ENCODE measurements around the gene NID1.

The NID1 gene

DNA sequence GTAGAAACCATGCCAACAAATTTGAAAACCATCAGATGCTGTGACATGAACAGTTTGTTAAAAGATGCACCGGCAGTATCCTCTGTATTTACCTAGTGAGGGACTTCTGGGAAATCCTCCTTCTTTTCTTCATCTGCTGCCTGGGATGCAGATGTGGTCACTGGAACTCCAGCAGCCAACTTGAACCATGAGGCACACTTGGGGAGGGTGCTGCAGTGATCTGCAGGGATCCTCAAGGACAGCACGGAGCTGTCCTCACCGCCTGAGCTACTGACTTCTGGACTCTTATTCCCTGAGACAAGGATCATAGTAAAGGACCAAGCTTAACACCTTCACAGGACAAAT, 19.5 kb upstream of the NID1 start:
- no peak overlapping the region for H3K4me2 ChIP-seq (ENCODE audit: insufficient read depth, low read length, poor library complexity, severe bottlenecking)
- no peak overlapping the region for H3K27ac ChIP-seq (replicated peaks; ENCODE audit: low read length)
- no peak overlapping the region for H3K23ac ChIP-seq (ENCODE audit: low read depth, low read length, poor library complexity)
- no peak overlapping the region for H3K4me3 ChIP-seq (ENCODE audit: low read length in 2 of 2)
- no peak for DNase-seq (ENCODE audit: low spot score)
- no peak overlapping the region for H2BK120ac ChIP-seq (ENCODE audit: low read depth, low read length)
- peaks cover 0 to 7% of the 10 kb centered on the region in 2 donors for H3K9me3 ChIP-seq (replicated peaks in 1 of 2; ENCODE audit: control insufficient read depth in 2 of 2, insufficient read depth in 1 of 2, low read depth in 1 of 2, low read length in 2 of 2)
- WGBS, 2 donors (ENCODE audit: extremely low coverage in 2 of 2, insufficient read length in 2 of 2, insufficient replicate concordance in 1 of 2): no CpG with 5 or more reads among the region's 3 CpGs
- H3K4me1 ChIP-seq (ENCODE audit: control insufficient read depth in 2 of 2, insufficient read depth in 1 of 2, low read depth in 1 of 2, low read length in 2 of 2): peaks cover 0 to 5% of the 10 kb centered on the region in 2 donors
- H2BK15ac ChIP-seq (ENCODE audit: low read length): no peak overlapping the region
- H2AK5ac ChIP-seq (ENCODE audit: low read depth, low read length): no peak overlapping the region
- no peak overlapping the region for H2BK5ac ChIP-seq (ENCODE audit: low read length)
- H4K91ac ChIP-seq (ENCODE audit: low read depth, low read length, poor library complexity): no peak overlapping the region
- H2AFZ ChIP-seq (ENCODE audit: low read length): no peak overlapping the region
- H3K18ac ChIP-seq (ENCODE audit: low read length): no peak overlapping the region
- H3K79me1 ChIP-seq (ENCODE audit: low read depth, low read length): no peaks in the 10 kb centered on the region
- no peak overlapping the region for H3K14ac ChIP-seq (ENCODE audit: low read length)
- H3K27me3 ChIP-seq (ENCODE audit: control insufficient read depth in 3 of 3, insufficient read depth in 3 of 3, low read depth in 1 of 3, low read length in 3 of 3): peaks cover 0 to 6% (median 0%) of the 10 kb centered on the region in 3 experiments
- no peak overlapping the region for H2BK12ac ChIP-seq (ENCODE audit: low read length)
- H3K36me3 ChIP-seq (replicated peaks in 1 of 2; ENCODE audit: control insufficient read depth in 2 of 2, insufficient read depth in 2 of 2, low read length in 2 of 2): no peaks in the 10 kb centered on the region
- H3K9ac ChIP-seq (ENCODE audit: low read depth, low read length, poor library complexity): no peak overlapping the region
- no peak overlapping the region for H3K4ac ChIP-seq (ENCODE audit: low read length)
- no peak overlapping the region for H4K8ac ChIP-seq (ENCODE audit: low read depth, low read length)

GRCh38 chr1:236083650-236084385, 18.9 kb upstream of the NID1 start:
- H2BK12ac ChIP-seq (ENCODE audit: low read length): no peak overlapping the region
- H3K23ac ChIP-seq (ENCODE audit: low read depth, low read length, poor library complexity): no peak overlapping the region
- H3K4me2 ChIP-seq (ENCODE audit: insufficient read depth, low read length, poor library complexity, severe bottlenecking): no peak overlapping the region
- peaks cover 0 to 5% of the 10 kb centered on the region in 2 donors for H3K4me1 ChIP-seq (ENCODE audit: control insufficient read depth in 2 of 2, insufficient read depth in 1 of 2, low read depth in 1 of 2, low read length in 2 of 2)
- no peak for DNase-seq (ENCODE audit: low spot score)
- peak overlapping the region; percentile 69 for H2AFZ ChIP-seq (ENCODE audit: low read length)
- no peak overlapping the region for H3K18ac ChIP-seq (ENCODE audit: low read length)
- H2AK5ac ChIP-seq (ENCODE audit: low read depth, low read length): no peak overlapping the region
- no peak overlapping the region for H3K9ac ChIP-seq (ENCODE audit: low read depth, low read length, poor library complexity)
- WGBS, 2 donors (ENCODE audit: extremely low coverage in 2 of 2, insufficient read length in 2 of 2, insufficient replicate concordance in 1 of 2): no CpG with 5 or more reads among the region's 8 CpGs
- H3K36me3 ChIP-seq (replicated peaks in 1 of 2; ENCODE audit: control insufficient read depth in 2 of 2, insufficient read depth in 2 of 2, low read length in 2 of 2): no peaks in the 10 kb centered on the region
- no peak overlapping the region for H3K27ac ChIP-seq (replicated peaks; ENCODE audit: low read length)
- no peak overlapping the region for H4K91ac ChIP-seq (ENCODE audit: low read depth, low read length, poor library complexity)
- H3K4ac ChIP-seq (ENCODE audit: low read length): no peak overlapping the region
- H3K14ac ChIP-seq (ENCODE audit: low read length): no peak overlapping the region
- H2BK5ac ChIP-seq (ENCODE audit: low read length): no peak overlapping the region
- H3K9me3 ChIP-seq (replicated peaks in 1 of 2; ENCODE audit: control insufficient read depth in 2 of 2, insufficient read depth in 1 of 2, low read depth in 1 of 2, low read length in 2 of 2): peaks cover 0 to 7% of the 10 kb centered on the region in 2 donors
- H2BK15ac ChIP-seq (ENCODE audit: low read length): no peak overlapping the region
- no peak overlapping the region for H3K4me3 ChIP-seq (ENCODE audit: low read length in 2 of 2)
- H3K27me3 ChIP-seq (ENCODE audit: control insufficient read depth in 3 of 3, insufficient read depth in 3 of 3, low read depth in 1 of 3, low read length in 3 of 3): peaks cover 0 to 6% (median 0%) of the 10 kb centered on the region in 3 experiments
- H4K8ac ChIP-seq (ENCODE audit: low read depth, low read length): no peak overlapping the region
- H3K79me1 ChIP-seq (ENCODE audit: low read depth, low read length): no peaks in the 10 kb centered on the region
- H2BK120ac ChIP-seq (ENCODE audit: low read depth, low read length): no peak overlapping the region

DNA sequence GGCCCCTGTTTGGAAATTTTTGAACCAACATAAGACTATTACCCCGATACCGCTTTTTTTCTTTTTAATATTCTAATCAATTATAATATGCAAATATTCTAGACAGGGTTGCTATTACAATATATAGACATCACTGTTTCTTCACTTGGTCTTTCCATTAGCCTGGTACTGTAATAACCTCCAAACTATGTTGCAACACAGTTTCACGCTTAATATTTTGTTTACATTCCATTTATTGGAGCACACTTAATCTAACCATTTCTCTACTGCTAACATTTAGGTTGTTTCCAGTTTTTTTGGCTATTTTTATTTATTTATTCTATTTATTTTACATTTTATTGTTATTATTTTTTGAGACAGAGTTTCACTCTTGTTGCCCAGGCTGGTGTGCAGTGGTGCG, 17.6 kb upstream of the NID1 start:
- H3K14ac ChIP-seq (ENCODE audit: low read length): no peak overlapping the region
- no peak overlapping the region for H3K23ac ChIP-seq (ENCODE audit: low read depth, low read length, poor library complexity)
- H2AK5ac ChIP-seq (ENCODE audit: low read depth, low read length): no peak overlapping the region
- H3K4ac ChIP-seq (ENCODE audit: low read length): no peak overlapping the region
- H3K9ac ChIP-seq (ENCODE audit: low read depth, low read length, poor library complexity): no peak overlapping the region
- no peak overlapping the region for H4K91ac ChIP-seq (ENCODE audit: low read depth, low read length, poor library complexity)
- no peak overlapping the region for H3K4me3 ChIP-seq (ENCODE audit: low read length in 2 of 2)
- no peak overlapping the region for H2BK15ac ChIP-seq (ENCODE audit: low read length)
- H2BK120ac ChIP-seq (ENCODE audit: low read depth, low read length): no peak overlapping the region
- H3K18ac ChIP-seq (ENCODE audit: low read length): no peak overlapping the region
- H3K27me3 ChIP-seq (ENCODE audit: control insufficient read depth in 3 of 3, insufficient read depth in 3 of 3, low read depth in 1 of 3, low read length in 3 of 3): peaks cover 0 to 6% (median 0%) of the 10 kb centered on the region in 3 experiments
- H2BK12ac ChIP-seq (ENCODE audit: low read length): no peak overlapping the region
- no peaks in the 10 kb centered on the region for H3K36me3 ChIP-seq (replicated peaks in 1 of 2; ENCODE audit: control insufficient read depth in 2 of 2, insufficient read depth in 2 of 2, low read length in 2 of 2)
- no peak overlapping the region for H3K27ac ChIP-seq (replicated peaks; ENCODE audit: low read length)
- peaks cover 0 to 7% of the 10 kb centered on the region in 2 donors for H3K9me3 ChIP-seq (replicated peaks in 1 of 2; ENCODE audit: control insufficient read depth in 2 of 2, insufficient read depth in 1 of 2, low read depth in 1 of 2, low read length in 2 of 2)
- WGBS, 2 donors (ENCODE audit: extremely low coverage in 2 of 2, insufficient read length in 2 of 2, insufficient replicate concordance in 1 of 2): no CpG with 5 or more reads among the region's 4 CpGs
- H2BK5ac ChIP-seq (ENCODE audit: low read length): no peak overlapping the region
- no peak overlapping the region for H3K4me2 ChIP-seq (ENCODE audit: insufficient read depth, low read length, poor library complexity, severe bottlenecking)
- H3K79me1 ChIP-seq (ENCODE audit: low read depth, low read length): no peaks in the 10 kb centered on the region
- H3K4me1 ChIP-seq (ENCODE audit: control insufficient read depth in 2 of 2, insufficient read depth in 1 of 2, low read depth in 1 of 2, low read length in 2 of 2): peaks cover 0 to 5% of the 10 kb centered on the region in 2 donors
- no peak overlapping the region for H2AFZ ChIP-seq (ENCODE audit: low read length)
- H4K8ac ChIP-seq (ENCODE audit: low read depth, low read length): no peak overlapping the region
- no peak for DNase-seq (ENCODE audit: low spot score)

- Histone ChIP-seq H4K91ac (ENCODE audit: low read depth, low read length, poor library complexity) (no peak overlapping the region), H2BK5ac (ENCODE audit: low read length) (no peak overlapping the region), H3K36me3 (replicated peaks in 1 of 2; ENCODE audit: control insufficient read depth in 2 of 2, insufficient read depth in 2 of 2, low read length in 2 of 2) (no peaks in the 10 kb centered on the region), H3K4me3 (ENCODE audit: low read length in 2 of 2) (no peak overlapping the region), H2AFZ (ENCODE audit: low read length) (no peak overlapping the region), H3K9ac (ENCODE audit: low read depth, low read length, poor library complexity) (no peak overlapping the region), H3K79me1 (ENCODE audit: low read depth, low read length) (no peaks in the 10 kb centered on the region), H3K4me2 (ENCODE audit: insufficient read depth, low read length, poor library complexity, severe bottlenecking) (no peak overlapping the region), H2BK12ac (ENCODE audit: low read length) (no peak overlapping the region), H3K14ac (ENCODE audit: low read length) (peak overlapping the region; percentile 61), H3K27ac (replicated peaks; ENCODE audit: low read length) (no peak overlapping the region), H2BK120ac (ENCODE audit: low read depth, low read length) (no peak overlapping the region), H3K4me1 (ENCODE audit: control insufficient read depth in 2 of 2, insufficient read depth in 1 of 2, low read depth in 1 of 2, low read length in 2 of 2) (peaks cover 0 to 5% of the 10 kb centered on the region in 2 donors), H3K27me3 (ENCODE audit: control insufficient read depth in 3 of 3, insufficient read depth in 3 of 3, low read depth in 1 of 3, low read length in 3 of 3) (peaks cover 0 to 6% (median 0%) of the 10 kb centered on the region in 3 experiments), H3K23ac (ENCODE audit: low read depth, low read length, poor library complexity) (peak overlapping the region; percentile 44), H4K8ac (ENCODE audit: low read depth, low read length) (no peak overlapping the region), H3K18ac (ENCODE audit: low read length) (peak overlapping the region; percentile 33), H2BK15ac (ENCODE audit: low read length) (no peak overlapping the region), H2AK5ac (ENCODE audit: low read depth, low read length) (no peak overlapping the region), H3K9me3 (replicated peaks in 1 of 2; ENCODE audit: control insufficient read depth in 2 of 2, insufficient read depth in 1 of 2, low read depth in 1 of 2, low read length in 2 of 2) (peaks cover 0 to 7% of the 10 kb centered on the region in 2 donors), H3K4ac (ENCODE audit: low read length) (no peak overlapping the region)
- WGBS, 2 donors (ENCODE audit: extremely low coverage in 2 of 2, insufficient read length in 2 of 2, insufficient replicate concordance in 1 of 2): no CpG with 5 or more reads among the region's 10 CpGs
- DNase-seq (ENCODE audit: low spot score): no peak
Measured at GRCh38 chr1:236081546-236082227, 16.8 kb upstream of the NID1 start.

All from neuronal stem cell (in vitro differentiated cells).